NK-92 treated with Interleukin-12 subunit alpha and Interleukin-12 subunit beta, amount 100 ng/mL, for 24 hours (cell line): ENCODE measurements around the gene SCYL1.
"Not testable (repeated sequence)": the region's sequence is repeated elsewhere in the genome, so short reads cannot be mapped to it uniquely, and the experiment has no call there.

Experiments used
- DNase-seq: peaks from one replicate; lab custom pipeline; 2025; lab: John Stamatoyannopoulos, UW

The SCYL1 gene

DNA sequence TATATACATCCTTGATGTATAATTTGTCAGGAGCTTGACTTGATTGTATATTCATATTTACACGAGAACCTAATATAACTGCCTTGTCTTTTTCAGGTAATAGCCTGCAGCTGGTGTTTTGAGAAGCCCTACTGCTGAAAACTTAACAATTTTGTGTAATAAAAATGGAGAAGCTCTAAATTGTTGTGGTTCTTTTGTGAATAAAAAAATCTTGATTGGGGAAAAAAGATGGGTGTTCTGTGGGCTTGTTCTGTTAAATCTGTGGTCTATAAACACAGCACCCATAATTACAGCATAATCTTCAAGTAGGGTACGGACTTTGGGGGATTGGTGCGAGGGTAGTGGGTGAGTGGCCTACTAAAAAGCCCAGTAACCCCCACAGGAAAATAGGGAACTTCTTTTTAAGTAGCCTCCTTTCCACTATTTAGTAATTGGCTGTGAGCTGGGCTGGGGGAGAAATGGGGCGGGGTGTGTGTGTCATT is 18.6 kb upstream of the SCYL1 start:
- no peak for DNase-seq

DNA sequence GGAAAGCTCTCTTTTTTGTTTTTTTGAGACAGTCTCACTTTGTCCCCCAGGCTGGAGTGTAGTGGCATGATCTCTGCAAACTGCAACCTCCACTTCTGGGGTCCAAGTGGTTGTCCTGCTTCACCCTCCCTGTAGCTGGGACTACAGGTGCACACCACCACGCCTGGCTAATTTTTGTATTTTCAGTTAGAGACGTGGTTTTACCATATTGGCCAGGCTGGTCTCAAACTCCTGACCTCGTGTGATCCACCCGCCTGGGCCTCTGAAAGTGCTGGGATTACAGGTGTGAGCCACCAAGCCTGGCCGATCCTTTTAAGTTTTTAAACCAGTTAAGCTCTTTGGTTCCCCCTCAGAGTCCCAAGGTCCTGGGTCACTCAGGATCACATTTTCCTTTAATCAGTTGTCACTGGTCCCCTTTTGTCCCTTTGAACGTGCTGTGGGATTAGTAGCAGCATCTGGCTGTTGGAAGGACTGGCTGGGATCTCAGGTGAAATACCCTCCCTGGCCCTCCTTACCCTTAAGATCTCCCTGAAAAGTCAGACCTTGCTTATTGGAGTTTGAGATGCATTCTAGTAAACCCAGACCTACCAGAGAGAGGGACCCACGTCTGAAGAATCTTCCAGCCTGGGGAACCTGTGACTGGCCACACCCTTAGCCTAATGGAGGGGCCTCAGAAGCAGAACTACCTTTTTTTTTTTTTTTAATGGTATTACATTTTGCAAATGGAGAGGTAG is 17.9 kb upstream of the SCYL1 start:
- DNase-seq = peak; percentile 28

DNA sequence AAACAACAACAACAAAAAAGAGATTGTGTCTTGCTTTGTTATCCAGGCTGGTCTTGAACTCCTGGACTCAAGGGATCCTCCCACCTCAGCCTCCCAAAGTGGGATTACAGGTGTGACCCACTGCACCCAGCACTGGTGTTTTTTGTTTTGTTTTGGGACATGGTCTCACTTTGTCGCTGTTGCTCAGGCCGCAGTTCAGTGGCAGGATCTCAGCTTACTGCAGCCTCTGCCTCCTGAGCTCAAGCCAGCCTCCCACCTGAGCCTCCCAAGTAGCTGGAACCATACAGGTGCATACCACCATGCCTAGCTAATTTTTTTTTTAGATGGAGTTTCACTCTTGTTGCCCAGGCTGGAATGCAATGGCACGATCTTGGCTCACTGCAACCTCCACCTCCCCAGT is 12.6 kb upstream of the SCYL1 start:
- not testable (repeated sequence) for DNase-seq

DNA sequence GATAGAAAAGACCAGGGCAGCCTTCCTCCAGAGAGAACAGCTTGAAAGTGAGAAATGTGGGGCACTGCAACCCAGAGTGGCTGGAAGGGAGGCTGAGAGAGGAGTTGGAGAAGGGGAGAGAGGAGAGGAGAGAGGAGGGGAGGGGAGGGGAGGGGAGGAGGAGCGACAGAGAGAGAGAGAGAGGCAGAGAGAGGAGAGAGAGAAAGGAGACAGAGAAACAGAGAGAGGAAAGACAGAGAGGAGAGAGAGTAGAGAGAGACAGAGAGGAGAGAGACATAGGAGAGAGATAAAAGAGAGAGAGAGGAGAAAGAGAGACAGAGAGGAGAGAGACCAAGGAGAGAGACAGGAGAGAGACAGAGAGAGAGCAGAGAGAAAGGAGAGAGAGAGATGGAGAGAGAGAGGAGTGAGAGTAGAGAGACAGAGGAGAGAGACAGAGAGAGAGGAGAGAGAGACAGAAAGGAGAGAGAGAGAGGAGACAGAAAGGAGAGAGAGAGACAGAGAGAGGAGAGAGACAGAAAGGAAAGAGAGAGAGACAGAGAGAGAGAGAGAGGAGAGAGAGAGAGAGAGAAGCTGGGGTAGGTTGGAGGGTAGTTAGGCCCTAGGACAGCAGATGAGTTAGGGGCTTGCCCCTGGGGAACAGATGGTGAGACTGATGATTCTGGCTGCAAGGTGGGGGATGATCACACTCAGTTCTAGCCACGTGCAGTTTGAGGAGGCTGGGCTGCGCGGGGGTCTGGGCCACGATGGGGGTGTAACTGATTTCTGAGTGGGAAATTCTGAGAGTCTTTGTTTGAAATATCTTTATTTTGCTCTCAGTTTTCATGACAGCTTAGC is 8.5 kb upstream of the SCYL1 start:
- no peak for DNase-seq

DNA sequence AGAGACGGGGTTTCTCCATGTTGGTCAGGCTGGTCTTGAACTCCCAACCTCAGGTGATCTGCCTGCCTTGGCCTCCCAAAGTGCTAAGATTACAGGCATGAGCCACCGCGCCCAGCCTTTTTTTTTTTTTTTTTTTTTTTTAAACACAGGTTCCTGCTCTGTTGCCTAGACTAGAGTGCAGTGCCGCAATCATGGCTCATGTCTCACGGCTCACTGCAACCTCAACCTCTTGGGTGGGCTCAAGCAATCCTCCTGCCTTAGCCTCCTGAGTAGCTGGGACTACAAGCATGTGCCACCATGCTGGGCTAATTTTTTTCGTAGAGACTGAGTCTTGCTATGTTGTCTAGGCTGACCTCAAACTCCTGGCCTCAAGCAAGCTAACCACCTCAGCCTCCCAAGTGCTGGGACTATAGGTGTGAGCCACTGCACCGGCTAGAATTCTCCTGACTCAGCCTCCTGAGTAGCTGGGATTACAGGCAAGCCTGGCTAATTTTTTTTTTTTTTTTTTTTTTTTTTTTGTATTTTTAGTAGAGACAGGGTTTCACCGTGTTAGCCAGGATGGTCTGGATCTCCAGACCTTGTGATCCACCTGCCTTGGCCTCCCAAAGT is 5.8 kb upstream of the SCYL1 start:
- DNase-seq = not testable (repeated sequence)

DNA sequence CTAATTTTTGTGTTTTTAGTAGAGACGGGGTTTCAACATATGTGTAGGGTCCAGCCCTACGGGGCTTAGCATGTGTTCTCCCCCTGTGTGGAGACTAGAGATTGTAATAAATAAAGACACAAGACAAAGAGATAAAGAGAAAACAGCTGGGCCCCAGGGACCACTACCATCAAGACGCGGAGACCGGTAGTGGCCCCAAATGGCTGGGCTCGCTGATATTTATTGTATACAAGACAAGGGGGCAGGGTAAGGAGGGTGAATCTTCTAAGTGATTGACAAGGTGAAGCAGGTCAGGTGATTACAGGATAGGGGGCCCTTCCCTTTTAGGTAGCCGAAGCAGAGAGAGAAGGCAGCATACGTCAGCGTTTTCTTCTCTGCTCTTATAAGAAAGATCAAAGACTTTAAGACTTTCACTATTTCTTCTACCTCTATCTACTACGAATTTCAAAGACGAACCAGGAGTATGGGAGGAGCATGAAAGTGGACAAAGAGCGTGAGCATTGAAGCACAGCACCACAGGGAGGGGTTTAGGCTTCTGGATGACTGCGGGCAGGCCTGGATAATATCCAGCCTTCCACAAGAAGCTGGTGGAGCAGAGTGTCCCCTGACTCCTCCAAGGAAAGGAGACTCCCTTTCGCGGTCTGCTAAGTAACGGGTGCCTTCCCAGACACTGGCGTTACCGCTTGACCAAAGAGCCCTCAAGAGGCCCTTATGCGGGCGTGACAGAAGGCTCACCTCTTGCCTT is 2.9 kb upstream of the SCYL1 start:
- not testable (repeated sequence) for DNase-seq

DNA sequence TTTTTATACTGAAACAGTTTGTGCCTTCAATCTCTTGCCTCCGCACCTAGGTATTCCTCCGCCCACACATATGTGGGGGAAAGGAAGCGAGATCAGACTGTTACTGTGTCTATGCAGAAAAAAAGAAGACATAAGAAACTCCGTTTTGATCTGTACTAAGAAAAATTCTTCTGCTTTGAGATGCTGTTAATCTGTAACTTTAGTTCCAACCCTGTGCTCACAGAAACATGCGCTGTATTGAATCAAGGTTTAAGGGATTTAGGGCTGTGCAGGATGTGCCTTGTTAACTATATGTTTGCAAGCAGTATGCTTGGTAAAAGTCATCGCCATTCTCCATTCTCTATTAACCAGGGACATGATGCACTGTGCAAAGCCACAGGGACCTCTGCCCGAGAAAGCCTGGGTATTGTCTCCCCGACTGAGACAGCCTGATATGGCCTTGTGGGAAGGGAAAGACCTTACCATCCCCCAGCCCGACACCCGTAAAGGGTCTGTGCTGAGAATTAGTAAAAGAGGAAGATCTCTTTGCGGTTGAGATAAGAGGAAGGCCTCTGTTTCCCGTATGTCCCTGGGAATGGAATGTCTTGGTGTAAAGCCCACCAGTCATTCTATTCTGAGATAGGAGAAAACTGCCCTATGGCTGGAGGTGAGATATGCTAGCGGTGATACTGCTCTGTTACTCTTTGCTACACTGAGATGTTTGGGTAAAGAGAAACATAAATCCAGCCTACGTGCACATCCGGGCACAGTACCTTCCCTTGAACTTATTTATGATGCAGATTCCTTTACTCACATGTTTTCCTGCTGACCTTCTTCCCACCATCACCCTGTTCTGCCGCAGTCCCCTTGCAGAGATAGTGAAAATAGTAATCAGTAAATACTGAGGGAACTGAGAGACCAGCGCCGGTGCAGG is 1.9 kb upstream of the SCYL1 start:
- DNase-seq = not testable (repeated sequence)

DNA sequence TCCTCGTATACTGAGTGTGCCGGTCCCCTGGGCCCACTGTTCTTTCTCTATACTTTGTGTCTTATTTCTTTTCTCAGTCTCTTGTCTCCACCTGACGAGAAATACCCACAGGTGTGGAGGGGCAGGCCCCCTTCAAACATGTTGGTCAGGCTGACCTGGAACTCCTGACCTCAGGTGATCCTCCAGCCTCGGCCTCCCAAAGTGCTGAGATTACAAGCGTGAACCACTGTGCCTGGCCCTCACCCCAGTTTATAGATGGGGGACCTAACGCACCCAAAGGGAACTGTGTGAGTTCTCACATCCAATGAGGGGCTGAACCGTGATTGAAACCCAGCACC is 1.3 kb upstream of the SCYL1 start:
- not testable (repeated sequence) for DNase-seq

DNA sequence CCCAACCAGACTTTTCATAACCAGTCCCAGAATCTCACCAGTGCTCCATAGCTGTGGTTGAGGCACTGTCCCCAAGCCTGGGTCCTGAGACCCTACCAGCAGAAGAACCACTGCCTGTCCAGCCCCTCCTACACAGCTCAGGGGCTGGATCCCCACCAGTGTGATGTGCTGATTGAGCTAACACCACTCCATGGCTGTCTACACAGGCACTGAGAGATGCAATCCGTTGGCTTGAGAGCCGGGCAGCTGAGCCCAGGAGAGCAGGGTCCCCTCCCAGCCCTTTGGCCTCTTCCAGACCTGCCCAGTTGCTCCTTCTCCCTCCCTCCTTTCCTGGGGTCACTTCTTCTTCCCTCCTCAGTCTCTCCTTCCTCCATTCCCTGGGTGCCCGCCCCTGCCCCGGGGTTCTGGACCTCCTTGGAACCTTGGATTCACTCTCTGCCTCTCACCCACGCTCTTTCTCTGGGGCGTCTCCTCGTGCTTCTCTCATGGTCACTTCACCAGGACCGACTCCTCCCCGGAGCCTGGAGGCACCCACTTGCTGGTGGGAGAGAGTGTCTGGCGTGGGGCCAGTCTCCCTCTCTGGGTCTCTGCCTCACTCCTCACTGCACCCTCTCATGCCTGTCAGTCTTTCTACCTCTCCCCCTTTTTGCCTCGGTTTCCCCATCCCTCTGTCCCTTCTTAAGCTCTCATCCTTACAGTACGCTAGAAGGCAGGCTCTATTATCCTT is 706 bp upstream of the SCYL1 start:
- no peak for DNase-seq

DNA sequence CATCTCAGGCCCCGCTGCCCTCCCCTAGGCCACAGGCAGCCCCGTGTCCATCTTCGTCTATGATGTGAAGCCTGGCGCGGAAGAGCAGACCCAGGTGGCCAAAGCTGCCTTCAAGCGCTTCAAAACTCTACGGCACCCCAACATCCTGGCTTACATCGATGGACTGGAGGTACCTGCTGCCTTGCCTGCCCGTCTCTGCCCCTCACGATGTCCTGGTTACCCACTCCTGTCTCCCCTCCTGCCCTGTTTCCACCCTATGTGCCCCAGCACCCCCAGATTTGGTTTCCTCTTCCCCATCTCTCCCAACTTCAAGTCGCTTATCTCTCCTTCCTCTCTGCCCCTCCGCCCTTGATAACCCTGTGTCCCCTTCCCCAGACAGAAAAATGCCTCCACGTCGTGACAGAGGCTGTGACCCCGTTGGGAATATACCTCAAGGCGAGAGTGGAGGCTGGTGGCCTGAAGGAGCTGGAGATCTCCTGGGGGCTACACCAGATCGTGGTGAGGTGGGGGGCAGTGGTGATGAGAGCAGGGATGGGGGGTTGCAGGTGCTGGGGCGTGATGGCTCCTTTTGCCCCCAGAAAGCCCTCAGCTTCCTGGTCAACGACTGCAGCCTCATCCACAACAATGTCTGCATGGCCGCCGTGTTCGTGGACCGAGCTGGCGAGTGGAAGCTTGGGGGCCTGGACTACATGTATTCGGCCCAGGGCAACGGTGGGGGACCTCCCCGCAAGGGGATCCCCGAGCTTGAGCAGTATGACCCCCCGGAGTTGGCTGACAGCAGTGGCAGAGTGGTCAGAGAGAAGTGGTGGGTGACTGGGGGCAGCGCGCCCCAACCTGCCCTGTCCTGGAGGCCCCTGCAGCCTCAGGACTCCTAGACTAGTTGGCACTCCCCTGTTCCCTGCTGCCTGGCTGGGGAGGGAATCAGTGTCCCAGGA is 930 bp downstream of the SCYL1 start:
- no peak for DNase-seq

DNA sequence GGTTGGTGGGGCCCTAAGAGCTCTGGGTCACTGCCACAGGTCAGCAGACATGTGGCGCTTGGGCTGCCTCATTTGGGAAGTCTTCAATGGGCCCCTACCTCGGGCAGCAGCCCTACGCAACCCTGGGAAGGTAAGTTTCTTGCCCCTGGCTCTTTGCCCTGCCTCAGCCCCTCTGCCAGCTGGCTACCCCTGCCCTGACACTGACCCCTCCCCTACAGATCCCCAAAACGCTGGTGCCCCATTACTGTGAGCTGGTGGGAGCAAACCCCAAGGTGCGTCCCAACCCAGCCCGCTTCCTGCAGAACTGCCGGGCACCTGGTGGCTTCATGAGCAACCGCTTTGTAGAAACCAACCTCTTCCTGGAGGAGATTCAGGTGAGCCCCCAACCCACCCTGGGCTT is 1.9 kb downstream of the SCYL1 start:
- no peak for DNase-seq

DNA sequence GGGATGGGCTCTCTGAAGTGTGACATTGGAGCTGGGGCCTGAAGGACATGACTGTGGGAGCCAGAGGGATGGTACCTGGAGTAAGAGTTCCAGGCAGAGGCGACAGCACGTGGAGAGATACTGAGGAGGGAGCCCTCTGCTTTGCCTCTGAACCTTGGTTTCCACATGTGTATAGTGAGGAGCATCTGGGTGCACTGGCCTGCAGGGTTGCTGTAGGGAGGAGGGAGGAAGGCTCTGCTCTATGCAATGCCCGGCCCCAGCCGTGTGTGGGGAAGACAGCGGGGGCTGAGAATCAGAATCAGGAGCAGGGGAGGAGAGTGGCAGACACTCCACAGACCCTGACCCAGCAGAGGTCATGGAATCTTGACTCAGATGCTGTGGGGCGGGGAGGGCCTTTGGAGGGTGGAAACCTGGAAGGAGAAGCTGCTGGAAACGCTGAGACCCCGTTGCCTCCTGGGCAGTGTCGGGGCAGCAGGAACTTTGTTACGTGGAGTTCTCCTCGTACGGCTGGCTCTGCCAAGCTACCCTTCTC is 4.0 kb downstream of the SCYL1 start:
- no peak for DNase-seq

DNA sequence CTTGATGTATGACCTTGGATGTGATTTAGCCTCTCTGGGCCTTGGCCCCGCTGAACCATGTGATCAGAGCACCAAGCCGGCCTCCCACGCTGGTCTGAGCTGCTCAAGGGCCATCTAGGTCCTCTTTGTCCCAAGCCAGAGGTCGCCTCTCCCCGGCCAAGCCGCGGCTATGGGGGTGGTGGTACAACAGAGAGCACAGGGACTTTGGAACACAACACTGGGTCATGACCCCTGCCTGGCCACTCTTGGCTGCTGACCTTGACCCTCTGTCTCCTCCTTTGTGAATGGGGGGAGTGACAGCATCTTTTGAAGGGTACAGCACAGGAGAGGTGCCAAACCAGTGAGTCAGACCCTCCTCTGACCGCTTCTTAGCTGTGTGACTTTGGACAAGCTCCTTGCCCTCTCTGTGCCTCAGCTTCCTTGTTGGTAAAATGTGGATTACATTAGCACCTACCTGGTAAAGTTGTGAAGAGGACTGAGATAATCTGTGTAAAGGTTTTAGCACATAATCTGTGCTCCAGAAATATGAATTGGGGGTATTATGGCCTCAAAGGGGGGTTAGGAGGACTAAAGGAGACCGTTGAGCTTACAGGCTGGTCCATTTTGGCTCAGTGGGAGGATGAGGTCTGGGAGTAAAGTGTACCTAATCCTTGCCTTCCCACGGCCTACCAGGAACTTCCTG is 4.7 kb downstream of the SCYL1 start:
- DNase-seq = no peak

DNA sequence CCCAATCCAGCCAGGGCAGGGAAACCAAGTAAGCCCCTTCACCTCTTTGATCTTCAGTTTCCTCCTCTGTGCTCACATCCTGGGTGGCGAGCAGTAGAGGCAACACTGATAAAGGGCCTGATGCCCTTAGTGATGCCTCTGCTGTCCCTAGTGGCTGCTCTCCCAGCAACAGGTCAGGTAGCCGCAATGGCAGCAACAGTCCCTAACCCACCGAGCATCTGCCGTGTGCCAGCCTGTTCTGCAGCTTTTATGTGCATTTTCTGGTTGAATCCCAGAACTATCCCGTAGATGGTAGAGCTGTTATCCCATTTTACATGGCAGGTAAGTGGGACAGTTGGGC is 5.2 kb downstream of the SCYL1 start:
- no peak for DNase-seq

DNA sequence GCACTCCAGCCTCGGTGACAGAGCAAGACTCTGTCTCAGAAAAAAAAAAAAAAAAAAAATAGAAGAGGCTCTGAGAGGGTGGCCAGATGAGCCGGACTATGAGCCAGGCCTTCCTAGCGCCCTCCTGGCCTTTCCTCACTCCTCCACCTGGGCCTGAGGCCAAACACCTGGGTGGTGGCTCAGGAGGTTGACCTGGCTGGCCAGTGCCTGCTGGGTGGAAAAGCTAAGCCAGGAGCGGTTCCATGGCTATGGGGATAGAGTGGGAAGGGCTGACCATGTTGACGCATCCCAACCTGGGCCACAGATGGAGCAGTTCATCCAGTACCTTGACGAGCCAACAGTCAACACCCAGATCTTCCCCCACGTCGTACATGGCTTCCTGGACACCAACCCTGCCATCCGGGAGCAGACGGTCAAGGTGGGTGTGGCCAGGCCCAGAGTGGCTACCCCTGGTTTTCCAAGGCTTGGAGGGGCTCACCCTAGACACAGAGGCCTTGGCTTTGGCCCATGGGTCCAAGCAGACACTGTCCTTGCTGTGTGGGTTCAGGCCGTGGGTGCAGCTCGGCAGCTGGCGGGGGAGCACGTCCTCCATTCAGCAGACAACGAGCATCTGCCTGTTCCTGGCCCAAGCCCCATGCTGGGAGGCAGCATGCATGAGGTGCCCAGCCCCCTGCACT is 7.6 kb downstream of the SCYL1 start:
- DNase-seq = no peak

DNA sequence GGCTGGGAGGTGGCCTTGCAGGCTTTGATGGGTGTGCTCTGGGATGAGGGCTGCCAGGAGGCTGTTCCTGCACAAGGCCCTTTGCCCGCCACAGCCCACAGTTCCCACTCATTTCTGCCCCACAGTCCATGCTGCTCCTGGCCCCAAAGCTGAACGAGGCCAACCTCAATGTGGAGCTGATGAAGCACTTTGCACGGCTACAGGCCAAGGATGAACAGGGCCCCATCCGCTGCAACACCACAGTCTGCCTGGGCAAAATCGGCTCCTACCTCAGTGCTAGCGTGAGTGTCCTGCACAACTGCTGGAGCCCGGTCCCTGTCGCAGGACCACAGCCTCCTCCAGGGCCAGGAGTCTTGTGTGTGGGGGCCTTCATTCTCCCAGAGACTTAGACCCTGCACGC is 10.2 kb downstream of the SCYL1 start:
- DNase-seq = no peak

DNA sequence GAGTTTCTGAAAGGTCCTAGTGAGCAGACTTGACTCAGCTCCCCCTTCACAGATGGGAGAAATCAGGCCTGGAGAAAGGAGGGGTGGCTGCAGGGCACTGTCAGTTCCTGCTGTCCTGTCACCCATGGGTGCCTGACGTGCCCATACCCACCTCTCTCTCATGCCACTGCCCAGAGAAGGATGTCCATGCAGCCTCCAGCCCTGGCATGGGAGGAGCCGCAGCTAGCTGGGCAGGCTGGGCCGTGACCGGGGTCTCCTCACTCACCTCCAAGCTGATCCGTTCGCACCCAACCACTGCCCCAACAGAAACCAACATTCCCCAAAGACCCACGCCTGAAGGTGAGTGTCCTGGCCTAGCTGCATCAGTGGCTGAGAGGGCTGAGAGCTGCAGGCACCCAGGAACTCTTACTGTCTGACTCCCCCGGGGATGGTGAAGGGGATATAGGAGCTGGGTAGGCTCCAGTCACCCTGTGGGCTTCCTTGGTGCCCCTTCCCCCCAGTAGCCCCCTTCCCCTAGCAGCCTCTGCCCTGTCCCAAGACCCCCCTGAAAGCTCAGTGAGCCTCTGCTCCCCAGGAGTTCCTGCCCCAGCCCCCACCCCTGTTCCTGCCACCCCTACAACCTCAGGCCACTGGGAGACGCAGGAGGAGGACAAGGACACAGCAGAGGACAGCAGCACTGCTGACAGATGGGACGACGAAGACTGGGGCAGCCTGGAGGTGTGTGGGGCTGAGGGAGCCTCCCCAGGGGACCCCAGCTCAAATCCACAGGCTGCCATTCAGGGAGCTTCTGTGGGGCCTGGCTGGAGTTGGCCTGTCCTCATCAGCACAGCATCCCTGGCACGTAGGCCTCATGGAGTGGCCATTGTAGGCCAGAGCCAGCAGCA is 11.8 kb downstream of the SCYL1 start:
- DNase-seq = no peak
